Endothelial cell (in vitro differentiated cells): Measurements from ENCODE around the gene SNX32. TPM values are rescaled to one million over a fixed set of nuclear protein-coding genes. Genes with fewer than 3 reads are reported as not detected.

ENCODE experiments used
- DNase-seq: peaks from one replicate; pipeline ENCODE4 v3.0.0; 2021; ENCODE audit warnings: low spot score
- H3K27ac Mint-ChIP-seq: one replicate; pipeline ENCODE4 v1.8.0; 2021; ENCODE audit warnings: mixed read lengths, inconsistent platforms; ENCODE audit not compliant: unreplicated experiment
- H3K27me3 Mint-ChIP-seq: one replicate; pipeline ENCODE4 v1.8.0; 2021; ENCODE audit warnings: mild to moderate bottlenecking, moderate library complexity, mixed read lengths, inconsistent platforms; ENCODE audit not compliant: unreplicated experiment
- H3K36me3 Mint-ChIP-seq: one replicate; pipeline ENCODE4 v1.8.0; 2021; ENCODE audit warnings: mild to moderate bottlenecking, low read depth, mixed read lengths, inconsistent platforms; ENCODE audit not compliant: unreplicated experiment
- H3K4me1 Mint-ChIP-seq: one replicate; pipeline ENCODE4 v1.8.0; 2021; ENCODE audit warnings: mild to moderate bottlenecking, mixed read lengths, inconsistent platforms; ENCODE audit not compliant: unreplicated experiment
- H3K4me3 Mint-ChIP-seq: one replicate; pipeline ENCODE4 v1.8.0; 2021; ENCODE audit warnings: mild to moderate bottlenecking, mixed read lengths, inconsistent platforms; ENCODE audit not compliant: unreplicated experiment
- H3K9me3 Mint-ChIP-seq: one replicate; pipeline ENCODE4 v1.8.0; 2021; ENCODE audit warnings: mixed read lengths, inconsistent platforms; ENCODE audit not compliant: unreplicated experiment
- total RNA-seq: library from RNA; stranded (reverse); fragmentation: NEBNext Ultra II Directional; extraction: Animal tissue kit (Norgen Biotek cat#: 25700); gene quantifications from one replicate; pipeline ENCODE4 v1.2.1, GENCODE V29; 2021; ENCODE audit not compliant: unreplicated experiment
- TF ChIP-seq, protein P1 (sequence below): fragments of 200-600 bp; sonication (generic); IDR thresholded peaks from one replicate; pipeline ENCODE4 v1.5.0; 2021; ENCODE audit warnings: antibody characterized with exemption; ENCODE audit not compliant: unreplicated experiment

Gene SNX32
- total RNA-seq, 1 donor from 2014 or later, result 1.2 TPM

DNA sequence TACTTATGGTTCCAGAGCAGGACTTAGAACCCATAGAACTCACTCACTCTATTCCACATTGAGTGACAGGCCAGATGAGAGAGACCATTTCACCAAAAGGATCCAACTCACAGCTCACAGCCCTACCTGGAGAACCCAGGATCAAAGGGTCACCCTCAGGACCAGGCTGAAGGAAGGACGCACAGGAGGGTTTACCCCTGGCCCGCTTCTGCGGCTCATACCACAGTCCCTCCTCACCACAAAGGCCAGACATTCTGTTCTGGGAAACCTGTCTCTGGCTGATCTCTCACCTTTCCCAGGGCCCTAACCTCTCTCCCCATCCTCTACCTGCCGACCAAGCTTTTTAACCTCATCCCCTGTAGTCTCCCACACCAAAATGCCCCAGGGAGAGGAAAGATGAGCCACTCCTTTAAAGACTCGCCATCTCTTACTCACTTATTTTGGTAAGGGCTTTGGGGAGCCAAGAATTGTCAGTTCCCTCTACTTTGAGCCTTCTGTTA is 61.8 kb downstream of the SNX32 start:
- H3K27ac Mint-ChIP-seq, result no peak overlapping the region
- H3K4me1 Mint-ChIP-seq, result peaks cover 25% of the 10 kb centered on the region
- H3K36me3 Mint-ChIP-seq, result no peaks in the 10 kb centered on the region
- TF ChIP-seq, protein P1, sequence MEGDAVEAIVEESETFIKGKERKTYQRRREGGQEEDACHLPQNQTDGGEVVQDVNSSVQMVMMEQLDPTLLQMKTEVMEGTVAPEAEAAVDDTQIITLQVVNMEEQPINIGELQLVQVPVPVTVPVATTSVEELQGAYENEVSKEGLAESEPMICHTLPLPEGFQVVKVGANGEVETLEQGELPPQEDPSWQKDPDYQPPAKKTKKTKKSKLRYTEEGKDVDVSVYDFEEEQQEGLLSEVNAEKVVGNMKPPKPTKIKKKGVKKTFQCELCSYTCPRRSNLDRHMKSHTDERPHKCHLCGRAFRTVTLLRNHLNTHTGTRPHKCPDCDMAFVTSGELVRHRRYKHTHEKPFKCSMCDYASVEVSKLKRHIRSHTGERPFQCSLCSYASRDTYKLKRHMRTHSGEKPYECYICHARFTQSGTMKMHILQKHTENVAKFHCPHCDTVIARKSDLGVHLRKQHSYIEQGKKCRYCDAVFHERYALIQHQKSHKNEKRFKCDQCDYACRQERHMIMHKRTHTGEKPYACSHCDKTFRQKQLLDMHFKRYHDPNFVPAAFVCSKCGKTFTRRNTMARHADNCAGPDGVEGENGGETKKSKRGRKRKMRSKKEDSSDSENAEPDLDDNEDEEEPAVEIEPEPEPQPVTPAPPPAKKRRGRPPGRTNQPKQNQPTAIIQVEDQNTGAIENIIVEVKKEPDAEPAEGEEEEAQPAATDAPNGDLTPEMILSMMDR, result no peak
- DNase-seq, result no peak
- no peak overlapping the region for H3K4me3 Mint-ChIP-seq
- no peaks in the 10 kb centered on the region for H3K9me3 Mint-ChIP-seq
- peaks cover 20% of the 10 kb centered on the region for H3K27me3 Mint-ChIP-seq

DNA sequence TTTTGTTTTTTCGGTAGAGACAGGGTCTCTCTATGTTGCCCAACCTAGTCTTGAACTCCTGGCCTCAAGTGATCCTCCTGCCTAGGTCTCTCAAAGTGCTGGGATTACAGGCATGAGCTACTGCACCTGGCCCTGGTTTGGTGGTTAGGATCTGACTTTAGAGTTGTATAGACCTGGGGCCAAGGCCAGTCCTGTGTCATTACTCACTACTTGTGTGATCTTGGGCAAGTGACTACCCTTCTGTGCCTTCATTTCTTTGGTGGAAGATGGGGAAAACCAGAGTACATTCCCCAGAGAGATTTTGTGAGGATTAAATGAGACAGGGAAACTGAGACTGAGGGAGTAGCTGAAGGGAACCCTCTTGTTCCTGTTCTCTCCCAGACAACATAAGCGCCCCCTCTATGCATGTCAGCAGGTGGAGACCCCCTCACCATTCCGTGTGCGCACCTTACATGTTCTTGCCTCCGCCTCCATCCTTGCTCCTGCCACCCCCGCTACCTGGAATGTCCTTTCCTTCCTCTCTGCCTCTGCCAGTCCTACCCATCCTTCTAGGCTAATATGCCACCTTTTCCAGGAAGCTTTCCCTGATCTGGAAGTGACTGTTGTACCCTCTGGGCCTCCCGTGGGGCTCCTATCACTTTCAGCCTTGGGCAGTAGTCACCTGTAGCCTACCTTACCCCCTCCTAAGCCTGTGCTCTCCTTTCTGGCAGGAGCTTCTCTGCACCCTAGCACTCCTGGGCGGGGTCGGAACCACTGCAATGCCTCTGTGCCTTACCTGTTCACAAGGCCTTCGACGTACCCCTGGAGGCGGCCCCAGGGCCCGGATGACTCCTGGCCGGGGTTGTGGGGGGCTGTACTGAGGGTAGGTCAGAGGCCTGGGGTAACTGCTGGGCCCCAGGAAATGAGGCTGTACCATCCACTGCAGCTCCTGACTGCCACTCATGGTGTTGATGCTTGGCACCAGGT is 62.6 kb downstream of the SNX32 start:
- H3K36me3 Mint-ChIP-seq, result no peaks in the 10 kb centered on the region
- no peak overlapping the region for H3K27ac Mint-ChIP-seq
- H3K27me3 Mint-ChIP-seq, result peaks cover 26% of the 10 kb centered on the region

DNA sequence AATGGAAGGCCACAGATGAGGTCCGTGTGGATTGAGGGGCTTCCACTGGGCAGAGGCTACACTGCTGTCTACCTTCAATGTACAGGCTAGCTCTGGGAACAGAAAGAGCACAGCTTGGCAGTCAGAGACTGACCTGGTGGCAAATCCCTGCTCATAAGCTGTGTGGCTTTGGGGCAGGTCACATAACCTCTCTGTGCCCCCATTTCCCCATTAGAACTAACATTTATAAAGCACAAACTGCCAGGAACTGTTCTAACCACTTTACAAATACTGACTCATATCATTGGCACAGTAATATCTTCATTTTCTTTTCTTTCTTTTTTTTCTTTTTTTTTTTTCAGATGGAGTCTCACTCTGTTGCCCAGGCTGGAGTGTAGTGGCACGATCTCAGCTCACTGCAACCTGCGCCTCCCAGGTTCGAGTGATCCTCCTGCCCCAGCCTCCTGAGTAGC is 63.3 kb downstream of the SNX32 start:
- Mint-ChIP-seq H3K36me3 (no peaks in the 10 kb centered on the region), H3K27me3 (peaks cover 27% of the 10 kb centered on the region), H3K4me1 (peaks cover 23% of the 10 kb centered on the region), H3K9me3 (no peaks in the 10 kb centered on the region), H3K4me3 (no peak overlapping the region), H3K27ac (no peak overlapping the region)
- no peak for DNase-seq
- TF ChIP-seq, protein P1, result no peak

More for the DNA sequence above, 62.6 kb downstream of the SNX32 start:
- H3K4me1 Mint-ChIP-seq, result peaks cover 25% of the 10 kb centered on the region
- DNase-seq, result no peak
- TF ChIP-seq, protein P1, result no peak
- H3K9me3 Mint-ChIP-seq, result no peaks in the 10 kb centered on the region
- H3K4me3 Mint-ChIP-seq, result no peak overlapping the region

DNA sequence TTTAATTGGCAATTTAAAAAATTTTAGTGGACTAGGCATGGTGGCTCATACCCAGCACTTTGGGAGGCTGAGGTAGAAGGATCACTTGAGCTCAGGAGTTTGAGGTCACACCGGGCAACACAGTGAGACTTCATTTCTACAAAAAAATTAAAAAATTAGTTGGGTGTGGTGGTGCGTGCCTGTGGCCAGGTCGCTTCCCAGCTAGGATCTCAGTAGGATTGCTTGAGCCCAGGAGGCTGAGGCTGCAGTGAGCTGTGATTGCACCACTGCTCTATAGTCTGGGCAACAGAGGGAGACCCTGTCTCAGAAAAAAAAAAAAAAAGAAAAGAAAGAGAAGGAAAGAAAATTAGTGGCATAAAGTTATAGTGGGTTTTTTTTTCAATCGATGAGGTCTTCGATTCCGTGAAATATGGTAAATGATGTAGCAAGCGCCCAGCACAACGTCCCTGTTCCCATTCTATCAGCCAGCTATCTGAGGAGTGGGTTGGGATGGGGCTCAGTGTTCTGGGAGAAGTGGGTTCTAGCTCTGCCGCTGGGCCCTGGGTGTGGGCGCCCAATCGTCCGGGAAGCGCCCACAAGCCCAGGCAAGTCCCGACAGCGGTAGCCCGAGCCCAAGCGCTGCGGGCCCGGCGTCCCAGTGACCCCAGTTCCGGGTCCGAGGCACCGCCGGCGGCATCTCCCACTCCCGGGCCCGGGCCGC is 65.0 kb downstream of the SNX32 start:
- peaks cover 23% of the 10 kb centered on the region for H3K27me3 Mint-ChIP-seq

More for the DNA sequence above, 65.0 kb downstream of the SNX32 start:
- Mint-ChIP-seq H3K4me1 (peaks cover 9% of the 10 kb centered on the region), H3K27ac (peak overlapping the region; percentile 64), H3K9me3 (no peaks in the 10 kb centered on the region), H3K36me3 (no peaks in the 10 kb centered on the region), H3K4me3 (peak overlapping the region; percentile 88)
- no peak for DNase-seq
- TF ChIP-seq, protein P1, result no peak
